HK-2 (cell line): ENCODE measurements around the gene ATP5MG.
"Not testable (repeated sequence)": the region's sequence is repeated elsewhere in the genome, so short reads cannot be mapped to it uniquely, and the experiment has no call there.

Experiments
- DNase-seq: peaks from one replicate; pipeline ENCODE4 v3.0.0-alpha.2; 2018; ENCODE audit not compliant: unreplicated experiment

The ATP5MG gene, protein sequence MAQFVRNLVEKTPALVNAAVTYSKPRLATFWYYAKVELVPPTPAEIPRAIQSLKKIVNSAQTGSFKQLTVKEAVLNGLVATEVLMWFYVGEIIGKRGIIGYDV

GRCh38 chr11:118401151-118401879 is at the start of gene ATP5MG:
ATP5MG (plus strand) TSS chr11:118401606; CDS start chr11:118401666, 60 bp downstream.
- peak; percentile 83 for DNase-seq

DNA sequence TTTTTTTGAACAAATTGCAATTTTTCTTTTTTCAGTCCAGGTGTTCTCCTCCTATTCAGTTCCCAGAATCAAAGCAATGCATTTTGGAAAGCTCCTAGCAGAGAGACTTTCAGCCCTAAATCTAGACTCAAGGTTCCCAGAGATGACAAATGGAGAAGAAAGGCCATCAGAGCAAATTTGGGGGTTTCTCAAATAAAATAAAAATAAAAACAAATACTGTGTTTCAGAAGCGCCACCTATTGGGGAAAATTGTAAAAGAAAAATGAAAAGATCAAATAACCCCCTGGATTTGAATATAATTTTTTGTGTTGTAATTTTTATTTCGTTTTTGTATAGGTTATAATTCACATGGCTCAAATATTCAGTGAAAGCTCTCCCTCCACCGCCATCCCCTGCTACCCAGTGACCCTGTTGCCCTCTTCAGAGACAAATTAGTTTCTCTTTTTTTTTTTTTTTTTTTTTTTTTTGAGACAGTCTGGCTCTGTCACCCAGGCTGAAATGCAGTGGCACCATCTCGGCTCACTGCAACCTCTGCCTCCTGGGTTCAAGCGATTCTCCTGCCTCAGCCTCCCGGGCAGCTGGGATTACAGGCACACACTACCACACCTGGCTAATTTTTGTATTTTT is 48.2 kb upstream of the ATP5MG start:
- DNase-seq = no peak

- no peak for DNase-seq
Measured at GRCh38 chr11:118358071-118358470, 43.3 kb upstream of the ATP5MG start.

DNA sequence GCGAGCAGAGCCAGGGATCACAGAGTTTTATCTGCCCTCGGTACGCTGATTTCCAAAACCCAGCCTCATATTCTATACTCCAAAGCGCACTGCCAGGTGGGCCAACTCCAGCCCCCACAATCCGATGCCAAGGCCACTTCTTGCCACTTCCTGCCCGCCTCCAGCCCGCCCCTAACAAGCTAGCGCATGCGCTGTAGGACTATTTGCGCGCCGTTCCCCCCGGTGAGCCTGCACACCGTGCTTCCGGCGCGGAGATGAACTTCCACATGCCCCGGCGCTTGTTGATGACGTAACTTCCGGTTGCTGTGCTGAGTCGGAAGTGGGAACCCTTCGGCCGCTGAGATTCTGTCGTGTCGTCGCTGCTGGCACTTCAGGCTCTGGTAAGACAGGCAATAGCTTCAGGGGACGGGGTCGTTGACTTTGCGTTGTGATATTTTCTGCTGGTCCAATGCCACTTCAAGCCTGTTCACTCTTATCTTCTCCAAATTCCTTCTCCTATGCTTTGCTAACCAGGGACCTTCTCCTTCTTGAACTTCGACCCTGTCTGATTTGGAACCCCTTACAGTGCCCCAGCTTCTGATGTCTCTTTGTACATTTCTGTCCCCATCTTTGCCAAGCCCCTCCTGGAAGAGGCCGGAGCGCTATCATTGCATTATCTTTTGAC is 42.0 kb upstream of the ATP5MG start, which contains the start of gene UBE4A:
UBE4A (plus strand) TSS at position 306 of the 664 bp plus-strand sequence. CDS start 5,481 bp downstream, outside the sequence.
- peak; percentile 88 for DNase-seq

DNA sequence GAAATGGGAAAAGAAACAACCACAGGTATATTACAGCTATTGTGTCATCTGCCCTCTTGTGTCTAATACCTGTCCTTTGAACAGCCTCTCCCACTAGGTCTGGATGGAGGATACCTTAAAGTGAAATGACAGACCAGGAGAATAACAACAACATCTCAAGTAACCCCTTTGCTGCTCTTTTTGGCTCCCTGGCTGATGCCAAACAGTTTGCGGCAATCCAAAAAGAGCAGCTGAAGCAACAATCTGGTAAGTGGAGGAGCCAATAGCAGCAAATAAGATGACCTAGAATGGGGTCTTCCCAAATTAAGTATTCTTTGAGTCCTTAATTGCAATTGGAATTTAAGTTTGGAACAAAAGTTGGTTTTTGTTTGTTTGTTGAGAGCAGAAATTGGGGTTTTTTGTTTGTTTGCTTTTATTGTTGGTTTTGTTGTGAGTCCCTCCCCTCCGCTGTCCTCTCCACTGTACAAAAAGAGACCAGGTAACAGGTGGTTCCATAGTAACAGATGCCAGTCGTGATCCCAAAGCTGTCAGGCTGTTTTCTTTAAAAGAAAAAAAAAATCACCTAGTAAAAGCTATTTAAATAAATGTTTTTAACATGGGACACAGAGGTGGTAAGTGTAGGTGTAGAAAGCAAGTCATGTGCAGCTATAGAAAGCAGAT is 36.3 kb upstream of the ATP5MG start:
- no peak for DNase-seq

- DNase-seq = no peak
Measured at GRCh38 chr11:118366287-118366686, 35.1 kb upstream of the ATP5MG start.

DNA sequence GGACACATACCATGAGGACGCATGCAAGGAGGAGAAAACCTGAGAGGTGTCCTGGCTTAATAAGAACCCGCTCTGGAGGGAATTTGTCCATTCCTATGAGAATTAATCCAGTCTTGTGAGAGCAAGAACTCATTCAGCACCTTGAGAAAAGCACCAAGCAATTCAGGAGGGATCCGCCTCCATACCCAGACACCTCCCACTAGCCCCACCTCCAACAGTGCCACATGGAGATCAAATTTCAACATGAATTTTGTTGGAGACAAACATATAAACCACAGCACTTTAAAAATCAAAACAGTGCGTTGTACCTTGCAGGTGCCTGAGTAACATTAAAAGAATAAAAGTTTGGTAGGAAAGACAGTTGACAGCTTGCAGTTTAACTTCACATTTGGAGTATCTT is 30.6 kb upstream of the ATP5MG start:
- DNase-seq = no peak

- no peak for DNase-seq
Measured at GRCh38 chr11:118373263-118373662, 28.1 kb upstream of the ATP5MG start.

DNA sequence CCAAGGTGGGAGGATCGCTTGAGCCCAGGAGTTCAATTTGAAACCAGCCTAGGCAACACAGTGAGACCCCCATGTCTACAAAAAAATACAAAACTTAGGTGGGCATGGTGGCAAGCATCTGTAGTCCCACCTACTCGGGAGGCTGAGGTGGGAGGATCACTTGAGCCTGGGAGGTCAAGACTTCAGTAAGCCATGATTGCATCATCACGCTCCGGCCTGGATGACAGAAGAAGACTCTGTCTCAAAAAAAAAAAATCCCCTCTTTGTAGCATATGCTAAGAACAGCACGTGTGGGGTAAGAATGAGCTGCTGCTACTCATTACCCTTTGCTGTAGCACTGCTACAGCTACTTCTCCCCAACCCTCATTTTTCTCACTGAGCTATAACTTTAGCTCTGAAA is 27.5 kb upstream of the ATP5MG start:
- DNase-seq = no peak

- no peak for DNase-seq
Measured at GRCh38 chr11:118374729-118375128, 26.7 kb upstream of the ATP5MG start.

- no peak for DNase-seq
Measured at GRCh38 chr11:118375978-118376377, 25.4 kb upstream of the ATP5MG start.

- DNase-seq = no peak
Measured at GRCh38 chr11:118379497-118379896, 21.9 kb upstream of the ATP5MG start.

DNA sequence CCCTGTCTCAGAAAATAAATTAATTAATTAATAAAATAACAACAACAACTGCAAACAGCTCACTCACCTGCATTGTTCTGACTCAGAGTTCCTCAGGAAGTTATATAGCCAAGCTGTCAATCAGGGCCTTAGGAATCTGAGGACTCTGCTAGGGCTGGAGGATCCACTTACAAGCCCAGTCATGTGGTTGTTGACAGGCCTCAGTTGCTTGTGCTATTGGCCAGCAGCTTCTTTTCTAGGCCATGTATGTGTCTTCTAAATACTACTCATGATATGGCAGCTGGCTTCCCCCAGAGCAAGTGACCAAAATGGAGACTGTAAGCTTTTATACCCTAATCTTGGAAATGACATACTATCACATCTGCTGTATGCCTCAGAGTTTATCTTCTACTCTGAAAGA is 20.8 kb upstream of the ATP5MG start:
- no peak for DNase-seq

DNA sequence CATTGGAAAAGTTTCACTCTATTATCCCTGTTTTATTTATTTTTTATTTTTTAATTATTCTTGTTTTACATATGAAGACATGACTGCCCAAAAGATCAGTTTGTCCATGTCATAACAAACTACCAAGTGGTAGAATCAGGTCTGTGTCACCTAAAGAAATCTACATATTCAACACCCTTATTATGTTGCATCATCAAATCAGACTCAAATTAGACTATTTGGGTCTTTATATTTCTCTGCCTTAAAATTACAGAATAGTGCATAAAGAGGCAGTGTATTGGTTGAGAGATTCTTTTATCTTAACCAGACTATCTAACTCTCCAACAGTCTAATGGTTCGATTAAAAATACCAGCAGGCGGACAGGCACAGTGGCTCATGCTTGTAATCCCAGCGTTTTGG is 18.5 kb upstream of the ATP5MG start:
- no peak for DNase-seq

- no peak for DNase-seq
Measured at GRCh38 chr11:118383657-118384056, 17.7 kb upstream of the ATP5MG start.

- no peak for DNase-seq
Measured at GRCh38 chr11:118396097-118396501, 5.3 kb upstream of the ATP5MG start.

DNA sequence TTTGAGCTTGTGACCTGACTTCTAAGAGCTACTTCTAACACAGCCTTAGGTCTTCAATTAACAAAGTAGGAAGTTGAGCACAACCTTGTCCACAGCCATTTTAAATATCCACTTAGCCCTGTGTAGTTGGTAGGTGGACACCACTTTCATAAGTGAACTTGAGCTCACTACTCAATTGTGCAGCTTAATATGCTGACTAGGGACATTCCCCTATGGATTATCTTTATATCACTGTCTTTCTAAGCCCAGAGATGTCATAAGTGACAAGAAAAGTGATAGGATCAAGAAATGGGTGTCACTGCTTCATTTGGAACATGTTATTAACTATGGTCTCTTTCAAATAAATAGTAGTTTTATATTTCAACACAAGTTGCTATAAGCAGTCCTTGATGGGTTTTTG is 4.0 kb upstream of the ATP5MG start:
- no peak for DNase-seq

DNA sequence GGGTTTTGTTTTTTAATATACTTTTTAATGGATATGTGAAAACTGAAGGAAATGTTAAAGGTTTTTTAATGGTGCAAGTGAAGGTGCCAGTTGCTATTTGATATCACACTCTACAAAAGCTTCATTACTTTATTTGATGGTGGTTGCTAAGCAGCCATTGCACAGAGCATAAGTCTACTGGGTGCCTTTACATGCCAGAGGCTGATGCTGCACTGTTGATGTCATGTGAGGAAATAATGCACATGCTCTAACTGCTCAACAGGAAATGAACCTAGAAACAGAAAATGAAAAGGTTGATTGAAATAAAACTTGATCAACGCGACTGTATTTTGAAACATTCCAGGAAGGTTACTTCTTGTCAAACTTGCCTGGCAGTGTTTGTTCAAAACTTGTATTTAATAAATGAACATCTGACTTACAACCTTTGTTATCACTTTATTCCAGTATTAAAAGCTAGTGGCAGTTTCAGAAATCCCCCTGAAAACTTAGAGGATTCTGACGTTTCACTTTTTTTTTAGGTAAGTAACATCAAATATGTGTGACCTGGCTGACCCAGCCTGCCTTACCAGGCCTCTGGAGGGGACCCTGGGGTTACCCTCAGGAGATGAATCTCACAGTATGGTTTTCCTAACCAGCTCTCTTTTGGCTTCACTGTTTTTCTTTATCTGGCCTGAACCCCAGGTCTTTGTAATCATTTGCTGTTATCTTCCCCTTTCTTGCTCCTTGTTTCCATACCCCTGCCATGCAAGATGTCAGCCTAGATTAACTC is 2.4 kb upstream of the ATP5MG start:
- no peak for DNase-seq

GRCh38 chr11:118401880-118402590 is 629 bp downstream of the ATP5MG start:
- DNase-seq = no peak

- not testable (repeated sequence) for DNase-seq
Measured at GRCh38 chr11:118402594-118402993, 1.2 kb downstream of the ATP5MG start.
